Glomerular visceral epithelial cell (primary cell): ENCODE results near the gene ADCY3.
"Not testable (repeated sequence)": the region's sequence is repeated elsewhere in the genome, so short reads cannot be mapped to it uniquely, and the experiment has no call there.

Experiments used
- DNase-seq: peaks from one replicate; pipeline ENCODE4 v3.0.0-alpha.2; 2016; ENCODE audit errors: extremely low spot score

ADCY3 gene

DNA sequence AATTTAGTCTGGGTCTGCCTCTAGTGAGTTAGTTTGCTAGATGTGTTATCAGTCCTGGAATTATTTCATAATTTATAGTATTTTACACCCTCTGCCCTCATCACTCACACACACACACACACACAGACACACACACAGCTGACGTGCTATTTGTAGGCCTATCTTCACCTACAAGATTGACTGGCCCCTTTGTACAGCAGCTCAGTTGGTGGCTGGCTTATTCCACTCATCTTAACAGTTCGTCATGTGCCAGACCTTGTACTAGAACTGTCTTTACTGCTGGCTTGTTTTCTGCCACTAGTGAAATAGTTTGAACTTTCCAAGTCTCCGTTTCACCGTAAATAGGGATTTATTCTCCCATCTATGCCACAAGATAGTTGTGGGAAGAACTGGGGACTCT lies 105.5 kb downstream of the ADCY3 start:
- DNase-seq: no peak

DNA sequence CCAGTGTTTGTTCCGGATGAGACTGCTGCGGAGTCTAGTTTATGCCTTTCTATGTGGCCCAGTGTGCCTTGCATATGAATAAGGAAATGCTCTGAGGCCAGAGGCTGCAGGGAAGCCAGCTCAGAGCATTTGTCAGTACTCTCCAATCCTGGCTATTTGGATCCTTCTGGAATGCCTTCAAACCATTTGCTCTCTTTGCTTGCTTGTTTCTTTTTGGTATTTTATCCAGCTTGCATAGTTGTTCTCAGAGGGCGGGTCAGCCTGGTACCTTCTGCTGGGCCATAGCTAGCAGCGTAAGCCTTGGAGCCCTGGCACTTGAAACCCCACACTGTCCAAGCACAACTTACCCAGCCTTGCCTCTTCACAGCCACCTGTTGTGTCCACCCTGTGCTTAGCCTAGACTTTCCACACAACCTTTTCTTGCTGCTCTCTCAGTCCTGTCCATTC lies 106.3 kb downstream of the ADCY3 start:
- DNase-seq: no peak

DNA sequence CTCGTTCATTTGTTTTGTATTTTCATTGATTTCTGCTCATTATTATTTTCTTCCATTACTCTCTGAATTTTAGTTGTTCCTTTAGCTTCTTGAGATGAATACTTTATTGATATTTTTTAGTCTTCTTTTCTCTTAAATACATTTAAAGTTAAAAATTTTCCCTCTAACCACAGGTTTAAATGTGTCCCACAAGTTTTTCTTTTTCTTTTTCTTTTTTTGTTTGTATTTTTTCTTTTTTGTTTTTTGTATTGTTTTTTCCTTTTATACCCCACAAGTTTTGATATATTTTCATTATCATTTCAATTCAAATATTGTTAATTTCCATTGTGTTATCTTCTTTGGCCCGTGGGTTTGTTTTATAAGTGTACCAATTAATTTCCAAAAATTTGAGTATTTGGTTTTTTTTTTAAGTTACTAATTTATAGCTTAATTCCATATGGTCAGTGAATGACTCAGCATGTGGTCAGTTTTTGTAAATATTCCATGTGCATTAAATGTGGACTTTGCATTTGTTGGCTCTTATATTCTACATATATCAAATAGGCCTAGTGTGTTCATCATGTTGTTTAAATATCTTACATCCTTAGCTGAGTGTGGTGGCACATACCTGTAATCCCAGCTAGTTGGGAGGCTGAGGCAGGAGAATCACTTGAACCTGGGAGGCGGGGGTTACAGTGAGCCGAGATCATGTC lies 110.6 kb downstream of the ADCY3 start:
- DNase-seq: no peak

DNA sequence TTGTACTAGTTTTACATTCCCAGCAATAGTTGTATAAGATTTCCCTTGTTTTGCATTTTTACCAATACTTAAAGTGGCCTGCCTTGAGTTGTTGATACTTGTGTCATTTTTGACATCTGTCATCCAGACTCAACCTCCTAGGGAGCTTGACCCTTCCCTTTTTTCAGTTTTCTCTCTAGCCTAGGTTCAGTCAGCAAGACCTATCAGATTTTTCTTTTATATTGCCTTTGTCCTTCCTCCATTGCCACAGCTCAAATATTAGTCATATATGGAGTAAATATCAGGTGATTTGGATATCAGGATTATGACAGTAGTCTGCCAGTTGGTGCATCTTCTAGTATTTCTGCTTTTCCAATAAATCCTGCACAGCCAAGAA lies 113.4 kb downstream of the ADCY3 start:
- DNase-seq: no peak

DNA sequence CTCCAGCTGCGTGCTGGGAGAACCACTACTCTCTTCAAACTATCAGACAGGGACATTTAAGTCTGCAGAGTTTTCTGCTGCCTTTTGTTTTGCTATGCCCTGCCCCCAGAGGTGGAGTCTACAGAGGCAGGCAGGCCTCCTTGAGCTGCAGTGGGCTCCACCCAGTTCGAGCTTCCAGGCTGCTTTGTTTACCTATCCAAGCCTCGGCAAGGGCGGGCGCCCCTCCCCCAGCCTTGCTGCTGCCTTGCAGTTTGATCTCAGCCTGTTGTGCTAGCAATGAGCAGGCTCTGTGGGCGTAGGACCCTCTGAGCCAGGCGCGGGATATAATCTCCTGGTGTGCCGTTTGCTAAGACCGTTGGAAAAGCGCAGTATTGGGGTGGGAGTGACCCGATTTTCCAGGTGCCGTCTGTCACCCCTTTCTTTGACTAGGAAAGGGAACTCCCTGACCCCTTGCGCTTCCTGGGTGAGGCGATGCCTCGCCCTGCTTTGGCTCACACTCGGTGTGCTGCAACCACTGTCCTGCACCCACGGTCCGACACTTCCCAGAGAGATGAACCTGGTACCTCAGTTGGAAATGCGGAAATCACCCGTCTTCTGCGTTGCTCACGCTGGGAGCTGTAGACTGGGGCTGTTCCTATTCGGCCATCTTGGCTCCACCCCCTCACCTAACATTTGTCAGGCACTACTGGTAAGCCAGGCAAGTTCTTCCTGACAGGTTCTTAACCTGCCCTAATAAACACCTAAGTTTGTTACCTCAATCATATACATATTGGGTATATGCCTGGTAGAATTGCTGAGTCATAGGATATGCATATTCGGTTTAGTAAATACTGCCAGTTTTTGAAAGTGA lies 114.0 kb downstream of the ADCY3 start:
- DNase-seq: not testable (repeated sequence)

- not testable (repeated sequence) for DNase-seq
Observed at GRCh38 chr2:24800487-24800886, 119.5 kb downstream of the ADCY3 start.

DNA sequence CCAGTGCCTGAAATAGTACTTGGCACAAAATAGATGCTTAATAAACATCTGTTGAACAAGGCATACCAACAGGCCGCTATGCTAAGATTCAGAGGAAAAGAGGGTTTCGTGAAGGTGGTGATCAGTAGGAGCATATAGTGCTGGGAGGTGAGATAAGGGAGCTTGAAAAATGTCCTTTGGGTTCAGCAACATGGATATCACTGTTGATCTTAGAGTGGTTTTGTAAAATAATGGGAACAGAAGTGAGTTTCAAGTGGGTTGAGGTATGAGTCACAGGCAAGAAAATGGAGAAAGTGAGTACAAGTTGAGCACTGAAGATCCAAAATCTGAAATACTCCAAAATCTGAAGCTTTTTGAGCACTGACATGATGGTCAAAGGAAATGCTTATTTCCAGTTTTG lies 122.4 kb downstream of the ADCY3 start:
- no peak for DNase-seq

- peak; percentile 24 for DNase-seq
Observed at GRCh38 chr2:24793761-24794435, 126.1 kb downstream of the ADCY3 start.

GRCh38 chr2:24792874-24793760 lies 126.9 kb downstream of the ADCY3 start, which contains the start of the genes CENPO and PTRHD1:
Gene CENPO, plus strand, starts transcription at chr2:24793425. Its CDS starts 495 bp downstream, at chr2:24793920.
Gene PTRHD1, minus strand, starts transcription at chr2:24793391. Its CDS starts 14 bp downstream, at chr2:24793377.
- peak; percentile 95 for DNase-seq

- DNase-seq: no peak
Observed at GRCh38 chr2:24792542-24792873, 127.5 kb downstream of the ADCY3 start.

DNA sequence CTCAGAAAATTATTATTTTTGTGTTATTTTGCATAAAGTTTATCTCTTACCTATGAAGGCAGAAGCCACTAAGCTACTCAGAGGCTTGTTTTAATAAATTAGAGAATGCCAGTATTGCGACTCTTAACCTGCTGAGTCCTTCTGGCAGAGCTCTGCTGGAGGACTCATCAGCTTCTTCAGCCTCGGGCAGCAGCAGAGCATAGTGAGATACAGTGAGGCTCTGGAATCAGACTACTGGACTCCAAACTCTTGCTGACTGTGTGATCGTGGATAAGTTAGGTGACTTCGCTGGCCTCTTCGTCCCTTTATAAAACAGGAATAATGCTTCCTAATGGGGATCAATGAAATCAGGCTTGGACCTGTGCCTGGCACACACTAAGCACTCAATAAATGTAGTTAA lies 128.6 kb downstream of the ADCY3 start:
- no peak for DNase-seq

DNA sequence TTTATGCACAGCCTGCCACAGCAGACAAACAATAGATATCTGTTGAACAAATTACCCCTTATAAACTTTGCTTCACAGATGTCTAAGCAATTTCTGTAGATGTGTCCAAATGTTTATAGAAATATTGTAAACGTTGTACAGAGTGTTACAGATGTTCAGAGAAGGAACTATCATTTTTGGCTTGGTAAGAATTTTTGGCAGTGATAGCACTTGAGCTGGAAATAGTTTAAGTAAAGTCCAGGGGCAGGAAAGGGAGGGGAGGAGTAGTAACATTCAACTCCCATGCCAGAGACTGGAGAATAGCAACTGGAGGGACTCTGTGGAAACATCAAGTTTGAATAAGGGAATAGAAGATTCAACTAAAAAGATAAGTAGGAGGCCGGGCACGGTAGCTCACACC lies 131.2 kb downstream of the ADCY3 start:
- DNase-seq: no peak

DNA sequence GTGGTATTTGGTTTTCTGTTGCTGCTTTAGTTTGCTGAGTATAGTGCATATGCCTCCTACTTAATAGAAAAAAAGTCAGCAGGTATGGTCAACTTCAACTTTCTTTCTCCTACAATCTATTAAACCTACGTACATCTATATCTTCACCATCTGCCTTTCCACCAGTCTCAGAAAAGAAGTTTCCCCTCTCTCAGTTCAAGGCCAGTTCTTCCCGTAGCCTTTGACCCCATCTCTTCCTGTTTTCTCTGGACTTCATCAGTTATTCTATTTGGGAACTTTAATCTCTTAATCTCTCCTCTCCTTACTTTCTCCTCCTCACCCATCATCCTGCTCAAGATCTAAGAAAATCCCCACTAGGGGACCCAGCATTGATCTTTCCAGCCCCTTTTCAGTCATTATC lies 132.5 kb downstream of the ADCY3 start:
- DNase-seq: no peak

- no peak for DNase-seq
Observed at GRCh38 chr2:24785671-24786321, 134.2 kb downstream of the ADCY3 start.

DNA sequence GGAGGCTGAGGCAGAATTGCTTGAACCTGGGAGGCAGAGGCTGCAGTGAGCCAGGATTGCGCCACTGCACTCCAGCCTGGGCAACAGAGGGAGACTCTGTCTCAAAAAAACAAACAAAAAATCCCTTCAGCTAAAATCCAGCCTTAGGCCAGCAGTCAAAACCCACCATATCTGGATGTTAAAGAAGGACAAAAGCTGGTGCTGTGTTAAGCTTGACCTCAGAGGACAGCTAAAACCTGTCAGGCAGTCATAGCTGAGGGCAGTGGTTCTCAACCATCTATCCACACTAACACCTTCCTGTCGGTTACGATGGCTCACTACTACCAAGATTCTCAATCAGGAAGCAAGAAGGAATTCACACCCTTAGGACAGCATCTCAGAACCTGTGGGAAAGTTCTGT lies 136.4 kb downstream of the ADCY3 start:
- no peak for DNase-seq

- DNase-seq: no peak
Observed at GRCh38 chr2:24779116-24779515, 140.9 kb downstream of the ADCY3 start.

DNA sequence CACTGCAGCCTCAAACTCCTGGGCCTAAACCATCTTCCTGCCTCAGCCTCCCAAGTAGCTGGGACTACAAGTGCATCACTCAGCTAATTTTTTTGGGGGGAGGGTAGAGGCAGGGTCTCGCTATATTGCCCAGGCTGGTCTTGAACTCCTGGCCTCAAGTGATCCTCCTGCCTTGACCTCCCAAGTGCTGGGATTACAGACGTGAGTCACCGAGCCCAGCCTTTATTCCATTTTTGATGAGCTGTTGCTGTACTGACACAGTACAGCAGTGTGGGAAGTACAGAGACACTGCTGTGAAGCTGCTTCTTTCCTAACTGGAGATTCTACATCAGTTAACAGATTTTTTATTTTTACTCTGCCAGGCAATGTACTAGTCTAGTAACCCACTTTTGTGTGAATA lies 145.7 kb downstream of the ADCY3 start:
- no peak for DNase-seq

GRCh38 chr2:24771764-24772586 lies 148.1 kb downstream of the ADCY3 start:
- no peak for DNase-seq

DNA sequence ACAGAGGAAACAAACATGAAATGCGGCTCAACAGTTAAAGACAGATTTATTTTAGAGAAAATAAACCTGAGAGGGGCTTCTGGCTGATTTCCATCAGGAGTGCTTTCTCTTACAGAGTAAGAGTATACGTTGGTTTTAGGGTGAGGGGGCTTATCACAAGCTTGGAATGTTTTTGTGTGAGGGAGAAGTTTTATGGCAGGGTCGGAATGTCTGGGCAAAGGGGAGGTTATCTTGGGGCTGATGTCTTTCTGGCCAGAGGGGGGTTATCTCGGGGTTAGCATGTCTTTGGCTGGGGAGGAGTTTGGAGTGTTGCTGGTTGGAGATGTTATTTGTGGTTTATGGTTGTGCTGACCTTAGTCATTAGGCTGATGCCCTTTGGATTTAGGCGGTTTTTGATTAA lies 149.0 kb downstream of the ADCY3 start:
- no peak for DNase-seq
